ENCODE measurements around the gene PPP1R9B. TPM values are rescaled to one million over a fixed set of nuclear protein-coding genes. Genes with fewer than 3 reads are reported as not detected.

Gene PPP1R9B
- total RNA-seq, 4 donors from 2014 or later = 16.6 to 38.0 (median 25.6) TPM

DNA sequence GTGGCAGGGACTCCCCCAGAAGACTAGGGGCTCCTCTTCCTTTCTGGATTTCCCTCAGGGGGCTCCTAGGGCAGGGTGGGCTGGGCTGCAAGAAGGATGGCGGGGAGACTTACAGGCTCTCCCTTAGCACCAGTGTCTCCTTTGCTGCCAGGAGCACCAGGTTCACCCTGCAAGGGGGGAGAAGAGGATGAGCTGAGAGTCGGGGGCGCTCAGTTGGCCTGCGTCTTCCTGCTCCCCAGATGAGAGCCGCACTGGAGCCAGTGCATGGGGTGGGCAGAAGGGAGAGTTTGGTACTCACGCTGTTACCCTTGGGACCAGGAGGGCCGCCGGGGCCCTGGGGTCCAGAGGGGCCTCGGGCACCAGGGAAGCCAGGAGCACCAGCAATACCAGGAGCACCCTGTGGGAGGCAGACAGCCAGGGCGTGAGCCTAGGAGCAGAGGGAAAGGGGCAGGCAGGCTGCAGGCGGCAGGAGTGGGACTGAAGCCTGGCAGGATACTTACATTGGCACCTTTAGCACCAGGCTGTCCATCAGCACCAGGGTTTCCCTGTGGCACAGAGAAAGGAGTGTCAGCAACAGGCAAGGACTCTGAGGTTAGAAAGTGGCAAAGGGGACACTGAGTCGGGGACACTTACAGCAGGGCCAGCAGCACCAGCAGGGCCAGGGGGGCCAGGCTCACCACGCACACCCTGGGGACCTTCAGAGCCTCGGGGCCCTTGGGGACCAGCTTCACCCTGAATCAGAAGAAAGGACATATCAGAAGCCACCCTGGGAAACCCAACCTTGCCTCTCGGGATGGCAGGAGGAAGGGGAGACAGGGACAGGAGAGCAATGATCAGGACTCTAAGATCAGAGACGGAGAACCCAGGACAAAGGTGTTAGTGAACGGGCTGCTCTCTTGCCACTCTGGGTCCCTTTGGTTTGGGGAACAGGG is 44.7 kb upstream of the PPP1R9B start:
- TF ChIP-seq, protein P1, sequence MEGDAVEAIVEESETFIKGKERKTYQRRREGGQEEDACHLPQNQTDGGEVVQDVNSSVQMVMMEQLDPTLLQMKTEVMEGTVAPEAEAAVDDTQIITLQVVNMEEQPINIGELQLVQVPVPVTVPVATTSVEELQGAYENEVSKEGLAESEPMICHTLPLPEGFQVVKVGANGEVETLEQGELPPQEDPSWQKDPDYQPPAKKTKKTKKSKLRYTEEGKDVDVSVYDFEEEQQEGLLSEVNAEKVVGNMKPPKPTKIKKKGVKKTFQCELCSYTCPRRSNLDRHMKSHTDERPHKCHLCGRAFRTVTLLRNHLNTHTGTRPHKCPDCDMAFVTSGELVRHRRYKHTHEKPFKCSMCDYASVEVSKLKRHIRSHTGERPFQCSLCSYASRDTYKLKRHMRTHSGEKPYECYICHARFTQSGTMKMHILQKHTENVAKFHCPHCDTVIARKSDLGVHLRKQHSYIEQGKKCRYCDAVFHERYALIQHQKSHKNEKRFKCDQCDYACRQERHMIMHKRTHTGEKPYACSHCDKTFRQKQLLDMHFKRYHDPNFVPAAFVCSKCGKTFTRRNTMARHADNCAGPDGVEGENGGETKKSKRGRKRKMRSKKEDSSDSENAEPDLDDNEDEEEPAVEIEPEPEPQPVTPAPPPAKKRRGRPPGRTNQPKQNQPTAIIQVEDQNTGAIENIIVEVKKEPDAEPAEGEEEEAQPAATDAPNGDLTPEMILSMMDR (IDR thresholded peaks at IDR 0.05) = no peak
- ATAC-seq (ENCODE audit: low FRiP score) (no peak), DNase-seq (ENCODE audit: low spot score) (no peak)

DNA sequence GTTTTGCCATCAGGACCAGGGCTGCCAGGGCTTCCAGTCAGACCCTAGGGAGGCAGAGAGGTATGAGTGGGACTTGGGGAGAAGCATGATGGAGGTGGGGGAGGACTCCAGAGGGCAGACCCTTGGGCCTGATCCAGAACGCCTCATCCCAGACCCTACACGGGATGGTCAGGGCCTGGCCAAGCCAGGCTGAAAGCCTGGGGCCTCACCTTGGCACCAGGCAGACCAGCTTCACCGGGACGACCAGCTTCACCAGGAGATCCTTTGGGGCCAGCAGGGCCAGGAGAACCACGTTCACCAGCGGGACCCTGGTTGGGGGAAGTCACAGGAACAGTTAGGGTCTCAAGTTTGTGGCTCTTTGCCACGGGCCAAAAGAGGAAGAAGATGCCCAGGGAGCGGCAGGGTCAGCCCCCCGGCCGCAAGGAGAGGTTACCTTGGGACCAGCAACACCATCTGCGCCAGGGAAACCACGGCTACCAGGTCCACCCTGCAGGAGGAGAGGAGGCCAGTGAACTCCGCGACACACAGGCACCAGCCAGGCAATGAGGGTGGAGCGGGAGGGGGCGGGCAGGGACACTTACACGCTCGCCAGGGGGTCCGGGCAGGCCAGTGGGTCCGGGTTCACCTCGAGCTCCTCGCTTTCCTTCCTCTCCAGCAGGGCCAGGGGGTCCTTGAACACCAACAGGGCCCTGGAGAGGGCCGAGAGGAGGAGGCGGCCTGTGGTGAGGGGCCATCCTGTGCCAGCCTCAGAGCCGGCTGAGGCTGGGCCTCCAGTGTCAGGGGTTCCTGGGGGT is 43.9 kb upstream of the PPP1R9B start:
- TF ChIP-seq, protein P1 (IDR thresholded peaks at IDR 0.05) = no peak
- DNase-seq (ENCODE audit: low spot score) = no peak
- ATAC-seq (ENCODE audit: low FRiP score) = no peak

DNA sequence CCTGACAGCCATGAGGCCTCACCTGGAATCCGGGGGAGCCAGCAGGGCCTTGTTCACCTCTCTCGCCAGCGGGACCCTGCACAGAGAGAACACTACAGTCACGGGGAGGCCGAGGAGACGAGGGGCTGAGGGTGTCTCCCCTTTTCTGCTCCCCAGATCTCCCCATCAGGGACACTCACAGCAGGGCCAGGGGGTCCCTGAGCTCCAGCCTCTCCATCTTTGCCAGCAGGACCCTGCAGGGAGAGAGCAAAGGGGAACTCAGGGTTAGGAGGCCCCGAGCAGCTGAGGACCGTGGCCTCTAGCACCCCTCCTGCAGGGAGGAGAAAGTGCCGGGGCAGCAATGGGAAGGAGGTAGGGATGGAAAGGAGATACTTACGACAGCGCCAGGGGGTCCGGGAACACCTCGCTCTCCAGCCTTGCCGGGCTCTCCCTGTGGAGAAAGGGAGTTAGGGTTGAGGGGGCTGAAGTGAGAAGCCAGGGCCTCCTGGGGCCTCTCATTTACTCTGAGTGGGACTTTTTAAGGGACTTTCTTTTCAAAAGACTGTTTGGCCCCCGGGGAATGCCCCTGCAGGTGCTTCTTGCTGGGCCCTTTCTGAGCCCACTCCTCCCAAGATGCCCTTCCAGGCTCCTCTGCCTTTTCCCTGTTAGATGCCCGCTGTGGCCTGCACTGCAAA is 42.3 kb upstream of the PPP1R9B start:
- ATAC-seq (ENCODE audit: low FRiP score) (no peak), DNase-seq (ENCODE audit: low spot score) (no peak)

DNA sequence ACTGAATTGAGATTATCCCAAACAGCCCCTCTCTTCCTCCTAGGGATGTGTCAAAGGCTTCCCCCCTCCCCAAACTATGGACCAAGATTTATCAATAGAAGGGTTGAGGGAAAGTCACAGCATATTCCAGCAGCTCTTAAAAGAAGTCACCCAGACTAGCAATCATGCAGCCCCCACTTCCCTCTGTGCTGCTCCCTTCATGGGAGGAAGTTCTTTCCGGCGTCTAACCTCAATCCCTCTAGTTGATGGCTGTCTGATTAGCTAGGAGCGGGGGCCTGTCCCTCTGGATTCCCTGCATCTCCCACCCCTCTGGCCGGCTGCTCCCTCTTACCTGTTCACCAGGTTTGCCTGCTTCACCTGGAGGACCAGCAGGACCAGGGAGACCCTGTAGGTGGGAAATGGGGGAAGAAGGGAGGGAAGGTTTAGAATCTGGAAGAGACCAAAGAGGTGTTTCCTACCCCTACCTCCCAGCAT is 41.7 kb upstream of the PPP1R9B start:
- TF ChIP-seq, protein P1 (IDR thresholded peaks at IDR 0.05) = no peak
- DNase-seq (ENCODE audit: low spot score) = no peak
- ATAC-seq (ENCODE audit: low FRiP score) = no peak

More for the DNA sequence above, 42.3 kb upstream of the PPP1R9B start:
- TF ChIP-seq, protein P1 (IDR thresholded peaks at IDR 0.05) = no peak

DNA sequence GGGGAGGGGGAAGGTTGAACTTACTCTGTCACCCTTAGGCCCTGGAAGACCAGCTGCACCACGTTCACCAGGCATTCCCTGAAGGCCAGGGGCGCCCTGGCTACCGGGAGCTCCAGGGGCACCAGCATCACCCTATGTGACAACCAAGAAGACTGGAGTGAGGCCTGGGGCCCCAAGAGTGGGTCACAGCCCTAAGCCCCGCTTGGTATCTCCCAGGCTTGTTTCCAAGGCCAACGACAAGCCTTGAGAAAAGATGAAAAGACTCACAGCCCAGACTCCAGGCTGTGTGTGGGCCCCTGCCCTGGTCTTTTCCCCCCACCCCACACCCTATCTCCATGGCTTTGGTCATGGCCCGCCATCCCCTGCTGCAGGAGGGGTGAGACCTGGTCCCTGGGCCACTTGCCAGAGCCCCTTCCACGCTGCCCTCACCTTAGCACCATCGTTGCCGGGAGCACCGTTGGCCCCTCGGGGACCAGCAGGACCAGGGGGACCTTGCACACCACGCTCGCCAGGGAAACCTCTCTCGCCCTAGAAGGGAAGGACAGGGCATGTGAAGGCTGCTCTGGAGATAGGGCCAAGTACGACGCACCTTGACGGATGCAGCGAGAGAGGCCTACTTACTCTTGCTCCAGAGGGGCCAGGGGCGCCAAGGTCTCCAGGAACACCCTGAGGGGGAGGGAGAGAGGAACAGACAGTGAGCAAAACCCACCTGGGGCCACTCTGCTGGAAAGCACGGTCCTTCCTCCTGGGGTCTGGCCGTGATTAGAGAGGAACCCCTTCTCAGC is 41.1 kb upstream of the PPP1R9B start:
- TF ChIP-seq, protein P1 (IDR thresholded peaks at IDR 0.05) = no peak
- DNase-seq (ENCODE audit: low spot score) (no peak), ATAC-seq (ENCODE audit: low FRiP score) (no peak)
